ENCODE measurements around the gene MFSD6. TPM values are rescaled to one million over a fixed set of nuclear protein-coding genes. Genes with fewer than 3 reads are reported as not detected.

Gene MFSD6
- total and polyA plus RNA-seq, 2 donors (not counting 1 experiment from before 2014, with no cell fraction given): 31.4 to 50.8 TPM

GRCh38 chr2:190497428-190497827, 89.3 kb downstream of the MFSD6 start:
- H3K9me3 ChIP-seq (ENCODE audit: control insufficient read depth, insufficient read depth, low read depth, low read length): no peaks in the 10 kb centered on the region
- no peak overlapping the region for H3K4me2 ChIP-seq (ENCODE audit: extremely low read depth, insufficient read depth, low read length)
- peak in 1 of 2 donors; percentile 4 for DNase-seq (ENCODE audit: low read depth in 2 of 2)
- H3K4me3 ChIP-seq (replicated peaks in 1 of 4; ENCODE audit: control extremely low read depth in 1 of 4, insufficient read depth in 1 of 4, low read depth in 3 of 4, low read length in 4 of 4): no peak overlapping the region
- no peaks in the 10 kb centered on the region for H4K20me1 ChIP-seq (ENCODE audit: control insufficient read depth, extremely low read depth, insufficient read depth, low read length)
- H3K4me1 ChIP-seq (ENCODE audit: control insufficient read depth, extremely low read depth, insufficient read depth, low read length): peaks cover 3% of the 10 kb centered on the region
- no peaks in the 10 kb centered on the region for H3K36me3 ChIP-seq (ENCODE audit: control insufficient read depth, insufficient read depth, low read length)
- no peaks in the 10 kb centered on the region for H3K79me2 ChIP-seq (ENCODE audit: control insufficient read depth, insufficient read depth, low read length)
- H2AFZ ChIP-seq (ENCODE audit: low read length): no peak overlapping the region
- H3K27ac ChIP-seq (ENCODE audit: insufficient read depth, low read length): no peak overlapping the region
- H3K9ac ChIP-seq (ENCODE audit: insufficient read depth, low read length): no peak overlapping the region
- no peaks in the 10 kb centered on the region for H3K27me3 ChIP-seq (ENCODE audit: control insufficient read depth, insufficient read depth, low read length)
- TF ChIP-seq EZH2 (IDR thresholded peaks at IDR 0.05; ENCODE audit: low read length, missing control alignments) (no peak), CTCF (conservative IDR thresholded peaks at IDR 0.05 in 1 of 2, IDR thresholded peaks at IDR 0.05 in 1 of 2; ENCODE audit: low read depth in 1 of 2, low read length in 2 of 2) (no peak)

- Histone ChIP-seq H3K36me3 (ENCODE audit: control insufficient read depth, insufficient read depth, low read length) (no peaks in the 10 kb centered on the region), H4K20me1 (ENCODE audit: control insufficient read depth, extremely low read depth, insufficient read depth, low read length) (no peaks in the 10 kb centered on the region), H3K4me1 (ENCODE audit: control insufficient read depth, extremely low read depth, insufficient read depth, low read length) (peaks cover 3% of the 10 kb centered on the region), H3K4me3 (replicated peaks in 1 of 4; ENCODE audit: control extremely low read depth in 1 of 4, insufficient read depth in 1 of 4, low read depth in 3 of 4, low read length in 4 of 4) (no peak overlapping the region), H3K27me3 (ENCODE audit: control insufficient read depth, insufficient read depth, low read length) (no peaks in the 10 kb centered on the region), H2AFZ (ENCODE audit: low read length) (no peak overlapping the region), H3K9ac (ENCODE audit: insufficient read depth, low read length) (no peak overlapping the region), H3K27ac (ENCODE audit: insufficient read depth, low read length) (no peak overlapping the region), H3K79me2 (ENCODE audit: control insufficient read depth, insufficient read depth, low read length) (no peaks in the 10 kb centered on the region), H3K9me3 (ENCODE audit: control insufficient read depth, insufficient read depth, low read depth, low read length) (no peaks in the 10 kb centered on the region), H3K4me2 (ENCODE audit: extremely low read depth, insufficient read depth, low read length) (no peak overlapping the region)
- TF ChIP-seq CTCF (conservative IDR thresholded peaks at IDR 0.05 in 1 of 2, IDR thresholded peaks at IDR 0.05 in 1 of 2; ENCODE audit: low read depth in 1 of 2, low read length in 2 of 2) (no peak), EZH2 (IDR thresholded peaks at IDR 0.05; ENCODE audit: low read length, missing control alignments) (no peak)
- no peak for DNase-seq (ENCODE audit: low read depth in 2 of 2)
Observed at GRCh38 chr2:190499273-190499672, 91.1 kb downstream of the MFSD6 start.

GRCh38 chr2:190500054-190500502, 91.9 kb downstream of the MFSD6 start:
- Histone ChIP-seq H3K4me1 (ENCODE audit: control insufficient read depth, extremely low read depth, insufficient read depth, low read length) (peaks cover 3% of the 10 kb centered on the region), H3K79me2 (ENCODE audit: control insufficient read depth, insufficient read depth, low read length) (no peaks in the 10 kb centered on the region), H3K27me3 (ENCODE audit: control insufficient read depth, insufficient read depth, low read length) (no peaks in the 10 kb centered on the region), H3K4me3 (replicated peaks in 1 of 4; ENCODE audit: control extremely low read depth in 1 of 4, insufficient read depth in 1 of 4, low read depth in 3 of 4, low read length in 4 of 4) (no peak overlapping the region), H3K27ac (ENCODE audit: insufficient read depth, low read length) (no peak overlapping the region), H4K20me1 (ENCODE audit: control insufficient read depth, extremely low read depth, insufficient read depth, low read length) (no peaks in the 10 kb centered on the region), H3K9ac (ENCODE audit: insufficient read depth, low read length) (no peak overlapping the region), H3K4me2 (ENCODE audit: extremely low read depth, insufficient read depth, low read length) (no peak overlapping the region), H3K9me3 (ENCODE audit: control insufficient read depth, insufficient read depth, low read depth, low read length) (no peaks in the 10 kb centered on the region), H2AFZ (ENCODE audit: low read length) (no peak overlapping the region), H3K36me3 (ENCODE audit: control insufficient read depth, insufficient read depth, low read length) (no peaks in the 10 kb centered on the region)
- no peak for DNase-seq (ENCODE audit: low read depth in 2 of 2)
- TF ChIP-seq EZH2 (IDR thresholded peaks at IDR 0.05; ENCODE audit: low read length, missing control alignments) (no peak), CTCF (conservative IDR thresholded peaks at IDR 0.05 in 1 of 2, IDR thresholded peaks at IDR 0.05 in 1 of 2; ENCODE audit: low read depth in 1 of 2, low read length in 2 of 2) (no peak)
